Sigmoid colon (tissue), 7 donors: ENCODE data around the gene CNOT6. TPM values are rescaled to one million over a fixed set of nuclear protein-coding genes. Genes with fewer than 3 reads are reported as not detected.

Experiments
- DNase-seq: peaks from one replicate; pipeline ENCODE4 v3.0.0-alpha.2; 2019
- H3K27ac ChIP-seq, 4 donors: fragments of 200-600 bp; sonication (generic); one replicate each; pipeline ENCODE4 v1.5.1; 2016 to 2019; ENCODE audit warnings: mild to moderate bottlenecking in 1 of 4
- H3K27me3 ChIP-seq, 3 donors: fragments of 200-600 bp; sonication (generic); one replicate each; pipeline ENCODE4 v1.5.1; 2019; ENCODE audit warnings: mild to moderate bottlenecking in 1 of 3
- H3K36me3 ChIP-seq, 4 donors: fragments of 200-600 bp; sonication (generic); one replicate each; pipeline ENCODE4 v1.5.1; 2016 to 2019
- H3K4me1 ChIP-seq, 4 donors: fragments of 200-600 bp; sonication (generic); one replicate each; pipeline ENCODE4 v1.5.1; 2017 to 2019
- H3K4me3 ChIP-seq, 4 donors: fragments of 200-600 bp; sonication (generic); one replicate each; pipeline ENCODE4 v1.5.1; 2017 to 2019; ENCODE audit warnings: mild to moderate bottlenecking in 2 of 4, moderate library complexity in 1 of 4
- H3K9me3 ChIP-seq, 4 donors: fragments of 200-600 bp in 3 of 4; sonication (generic) in 3 of 4; one replicate each; pipeline versions ENCODE4 v1.5.1 to v1.6.1; 2013 to 2019
- CTCF ChIP-seq, 4 experiments: fragments of 450-650 bp in 3 of 4; fragments of 200-600 bp in 1 of 4; IDR thresholded peaks; one replicate each; pipeline ENCODE4 v1.5.1; 2016 to 2019; ENCODE audit warnings: antibody characterized with exemption in 4 of 4, mild to moderate bottlenecking in 3 of 4, moderate library complexity in 2 of 4
- EP300 ChIP-seq, 4 donors: sonication (generic); formaldehyde crosslinking; IDR thresholded peaks; one replicate each; pipeline ENCODE4 v1.6.1; 2017; ENCODE audit warnings: antibody characterized with exemption in 4 of 4
- POLR2A ChIP-seq, 2 donors: fragments of 450-650 bp; IDR thresholded peaks; one replicate each; pipeline ENCODE4 v1.6.1; 2016; ENCODE audit warnings: antibody characterized with exemption in 2 of 2, mild to moderate bottlenecking in 2 of 2, moderate library complexity in 2 of 2
- POLR2AphosphoS5 ChIP-seq, 4 donors: sonication (generic); formaldehyde crosslinking; IDR thresholded peaks; one replicate each; pipeline ENCODE4 v1.6.1; 2017; ENCODE audit warnings: antibody characterized with exemption in 4 of 4
- WGBS, 2 donors: extraction: QIAGEN DNeasy Blood & Tissue Kit; methylation state at CpG; one replicate each; pipeline ENCODE4 v1.1.7; 2013; 5-methylcytosine and 5-hydroxymethylcytosine counted together
- intact Hi-C: fragments of 100-400 bp; cut with DNase I; formaldehyde crosslinking; loops from one replicate; pipeline ENCODE4 v1.15.1; 2023
- polyA plus RNA-seq, 3 donors: library from polyadenylated mRNA; stranded (reverse); fragments of 200-250 nt; gene quantifications; one replicate each; pipeline ENCODE4 v1.2.3, GENCODE V29; 2013
- total RNA-seq, 4 donors: library from RNA; depleted of rRNA; stranded (reverse); fragments of >200 nt; gene quantifications; one replicate each; pipeline ENCODE4 v1.1.0, GENCODE V29; 2016
- donor health status: healthy with polysubstance abuse.
- donor health status: Bipolar disorder and iron deficiency.
- donor health status: healthy.

The CNOT6 gene
- total and polyA plus RNA-seq, 7 donors: 7.2 to 21.8 (median 16.0) TPM

DNA sequence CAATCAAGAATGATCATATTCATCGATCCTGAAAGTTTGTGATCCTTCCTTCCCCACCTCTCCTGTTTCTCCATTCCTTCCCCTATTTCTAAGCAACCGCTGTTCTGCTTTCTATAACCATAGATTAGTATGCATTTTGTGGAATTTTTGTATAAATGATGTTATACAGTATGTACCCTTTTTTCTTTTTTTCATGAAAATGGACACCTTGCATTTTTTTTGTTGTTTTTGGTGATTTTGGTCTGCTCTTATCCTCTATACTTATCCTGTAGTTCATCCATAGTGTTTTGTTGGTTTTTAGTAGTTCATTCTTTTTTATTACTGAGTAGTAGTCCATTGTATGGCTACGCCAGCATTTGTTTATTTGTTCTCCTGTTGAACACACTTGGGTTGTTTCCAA lies 51.1 kb downstream of the CNOT6 start:
- DNase-seq: no peak
- no peaks in the 10 kb centered on the region for H3K9me3 ChIP-seq
- no peaks in the 10 kb centered on the region for H3K27me3 ChIP-seq
- no peak overlapping the region for H3K4me3 ChIP-seq
- WGBS, 2 donors: 82 to 93% methylated on average over 3 of the region's 3 CpGs
- no peak for TF ChIP-seq POLR2AphosphoS5 (IDR thresholded peaks at IDR 0.05)
- no peak for TF ChIP-seq EP300 (IDR thresholded peaks at IDR 0.05)
- no peak for TF ChIP-seq CTCF (IDR thresholded peaks at IDR 0.05)
- TF ChIP-seq POLR2A (IDR thresholded peaks at IDR 0.05): no peak
- H3K27ac ChIP-seq: no peak overlapping the region
- H3K36me3 ChIP-seq: peaks cover 0 to 11% (median 2%) of the 10 kb centered on the region in 4 donors
- no peaks in the 10 kb centered on the region for H3K4me1 ChIP-seq
- intact Hi-C loops: no loop called here

DNA sequence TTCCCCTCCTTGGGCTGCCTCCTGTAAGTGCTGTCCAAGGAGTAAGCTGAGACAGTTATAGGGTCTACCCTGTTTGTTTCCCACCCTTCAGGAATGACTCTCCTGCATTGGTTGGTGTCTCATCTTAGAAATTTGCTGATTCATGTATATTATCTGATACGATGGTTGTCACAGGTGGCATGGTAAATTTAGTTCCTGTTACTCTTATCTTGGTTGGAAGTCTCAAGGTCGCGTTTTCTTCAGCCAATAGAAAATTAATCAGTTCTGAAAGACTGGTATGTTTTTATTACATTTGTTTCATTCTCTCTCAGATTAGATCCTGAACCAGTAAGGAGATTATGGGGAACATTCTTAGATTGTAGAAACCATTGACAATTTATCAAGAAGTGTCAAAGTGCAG lies 54.4 kb downstream of the CNOT6 start:
- no peak for DNase-seq
- no peak for TF ChIP-seq POLR2AphosphoS5 (IDR thresholded peaks at IDR 0.05)
- no peak for TF ChIP-seq EP300 (IDR thresholded peaks at IDR 0.05)
- Histone ChIP-seq H3K27me3 (no peaks in the 10 kb centered on the region), H3K4me1 (no peaks in the 10 kb centered on the region), H3K36me3 (peaks cover 0 to 26% (median 0%) of the 10 kb centered on the region in 4 donors), H3K4me3 (no peak overlapping the region), H3K27ac (no peak overlapping the region), H3K9me3 (no peaks in the 10 kb centered on the region)
- intact Hi-C loops: no loop called here
- 15 to 42% methylated on average over 3 of the region's 3 CpGs for WGBS, 2 donors

- H3K9me3 ChIP-seq: no peaks in the 10 kb centered on the region
- WGBS, 2 donors: 93 to 96% methylated on average over 3 of the region's 3 CpGs
- no peaks in the 10 kb centered on the region for H3K4me1 ChIP-seq
- DNase-seq: no peak
- no peaks in the 10 kb centered on the region for H3K27me3 ChIP-seq
- H3K27ac ChIP-seq: no peak overlapping the region
- TF ChIP-seq POLR2A (IDR thresholded peaks at IDR 0.05) (no peak), POLR2AphosphoS5 (IDR thresholded peaks at IDR 0.05) (no peak), CTCF (IDR thresholded peaks at IDR 0.05) (no peak)
- peaks cover 0 to 46% (median 2%) of the 10 kb centered on the region in 4 donors for H3K36me3 ChIP-seq
- intact Hi-C loops: no loop called here
- no peak overlapping the region for H3K4me3 ChIP-seq
Observed at GRCh38 chr5:180553530-180553929, 59.4 kb downstream of the CNOT6 start.

DNA sequence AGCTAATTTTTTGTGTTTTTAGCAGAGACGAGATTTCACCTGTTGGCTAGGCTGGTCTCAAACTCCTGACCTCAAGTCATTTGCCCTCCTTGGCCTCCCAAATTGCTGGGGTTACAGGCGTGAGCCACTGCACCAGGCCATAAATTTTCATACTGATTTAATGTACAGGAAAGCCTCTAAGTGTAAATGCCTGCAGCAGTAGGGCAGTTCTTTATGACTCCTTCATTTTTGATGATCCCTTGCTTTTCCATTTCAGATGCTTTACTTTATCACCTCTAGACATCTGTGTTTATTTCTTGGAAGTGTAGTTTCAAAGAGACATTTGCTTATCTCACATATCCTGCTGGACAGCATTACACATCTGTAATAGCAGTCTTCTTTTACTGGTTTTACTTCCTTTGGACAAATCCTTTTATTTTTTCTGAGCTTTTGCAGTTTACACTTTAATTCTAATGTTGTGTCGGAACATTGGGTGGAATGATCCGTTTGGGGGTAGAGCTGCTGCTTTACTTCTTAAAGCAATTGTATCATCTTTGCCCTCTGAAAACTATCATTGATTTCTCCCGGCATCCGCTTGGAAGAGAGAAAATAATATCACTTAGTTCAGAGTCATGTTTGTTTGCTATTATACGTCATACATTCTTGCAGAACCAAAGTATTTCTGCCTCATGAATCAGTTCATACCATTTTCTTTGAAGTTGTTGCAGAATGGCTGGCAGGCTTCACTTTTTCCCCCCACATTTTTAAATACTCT lies 61.2 kb downstream of the CNOT6 start:
- DNase-seq: no peak
- no peaks in the 10 kb centered on the region for H3K27me3 ChIP-seq
- peaks cover 0 to 39% (median 2%) of the 10 kb centered on the region in 4 donors for H3K36me3 ChIP-seq
- H3K4me1 ChIP-seq: no peaks in the 10 kb centered on the region
- intact Hi-C loops: no loop called here
- 88 to 89% methylated on average over 7 of the region's 7 CpGs for WGBS, 2 donors
- no peak overlapping the region for H3K27ac ChIP-seq
- no peaks in the 10 kb centered on the region for H3K9me3 ChIP-seq
- no peak for TF ChIP-seq EP300 (IDR thresholded peaks at IDR 0.05)
- TF ChIP-seq POLR2A (IDR thresholded peaks at IDR 0.05): no peak
- TF ChIP-seq POLR2AphosphoS5 (IDR thresholded peaks at IDR 0.05): no peak
- TF ChIP-seq CTCF (IDR thresholded peaks at IDR 0.05): no peak
- H3K4me3 ChIP-seq: no peak overlapping the region

GRCh38 chr5:180557217-180557809 lies 63.1 kb downstream of the CNOT6 start:
- Histone ChIP-seq H3K4me1 (no peaks in the 10 kb centered on the region), H3K9me3 (no peaks in the 10 kb centered on the region), H3K27ac (no peak overlapping the region), H3K36me3 (peaks cover 0 to 26% (median 2%) of the 10 kb centered on the region in 4 donors), H3K4me3 (no peak overlapping the region), H3K27me3 (no peaks in the 10 kb centered on the region)
- DNase-seq: no peak
- WGBS, 2 donors: 89 to 93% methylated on average over 2 of the region's 2 CpGs
- intact Hi-C loops: no loop called here
- no peak for TF ChIP-seq POLR2A (IDR thresholded peaks at IDR 0.05)
- TF ChIP-seq EP300 (IDR thresholded peaks at IDR 0.05): no peak
- no peak for TF ChIP-seq POLR2AphosphoS5 (IDR thresholded peaks at IDR 0.05)
- no peak for TF ChIP-seq CTCF (IDR thresholded peaks at IDR 0.05)
